Measurements from ENCODE around the gene GRIN1. TPM values are rescaled to one million over a fixed set of nuclear protein-coding genes. Genes with fewer than 3 reads are reported as not detected.

The GRIN1 gene
- total and polyA plus RNA-seq, 2 donors (not counting 3 experiments of a cell fraction or from before 2014, with no cell fraction given): not detected

- dilution Hi-C loops (cut with MboI; ENCODE audit: extremely low pct_ligation_motif_present, low sequenced_read_pairs): no loop called here
- no peaks in the 10 kb centered on the region for H4K20me1 ChIP-seq (replicated peaks; ENCODE audit: control insufficient read depth, extremely low read depth, insufficient read depth, low read length)
- H3K27me3 ChIP-seq (ENCODE audit: control insufficient read depth in 2 of 2, insufficient read depth in 2 of 2, low read length in 2 of 2): peaks cover 12 to 24% of the 10 kb centered on the region in 2 experiments
- no peaks in the 10 kb centered on the region for H3K36me3 ChIP-seq (ENCODE audit: control insufficient read depth in 2 of 2, extremely low read depth in 1 of 2, insufficient read depth in 2 of 2, low read length in 2 of 2)
- intact Hi-C loops (cut with micrococcal nuclease): no loop called here
- ChIA-PET POLR2A (no interaction called here), CTCF (interaction anchor here (1.8 kb wide), 1 partner anchor 16 kb away, joined by 5 read pairs; no protein-coding TSS in a partner anchor)
- H3K4me2 ChIP-seq (ENCODE audit: insufficient read depth, low read length): no peak overlapping the region
- DNase-seq (ENCODE audit: low read depth, low spot score) (no peak), FAIRE-seq (no peak)
- BruUV-seq (replicated peaks): no TSS peak
- H3K4me3 ChIP-seq (replicated peaks in 1 of 3; ENCODE audit: insufficient read depth in 1 of 3, low read depth in 1 of 3, low read length in 3 of 3): no peak overlapping the region
- H3K9me1 ChIP-seq (replicated peaks; ENCODE audit: control insufficient read depth, extremely low read depth, insufficient read depth, low read length): no peaks in the 10 kb centered on the region
- TF ChIP-seq EZH2 (IDR thresholded peaks at IDR 0.05; ENCODE audit: borderline replicate concordance, low read depth, low read length, severe bottlenecking) (peak; percentile 53), JUN (IDR thresholded peaks at IDR 0.05; ENCODE audit: borderline replicate concordance, insufficient read depth, insufficient read length, low read depth) (no peak)
- H3K9me3 ChIP-seq (replicated peaks; ENCODE audit: control insufficient read depth, insufficient read depth, low read length): no peaks in the 10 kb centered on the region
- H3K27ac ChIP-seq (ENCODE audit: insufficient read depth, low read depth, low read length): no peak overlapping the region
- H3K79me2 ChIP-seq (ENCODE audit: control insufficient read depth, insufficient read depth, low read length): no peaks in the 10 kb centered on the region
- no peak overlapping the region for H3K9ac ChIP-seq (replicated peaks; ENCODE audit: extremely low read depth, insufficient read depth, low read length)
- H3K4me1 ChIP-seq (ENCODE audit: control insufficient read depth, extremely low read depth, insufficient read depth, low read length): peaks cover 3% of the 10 kb centered on the region
- no peak overlapping the region for H2AFZ ChIP-seq (ENCODE audit: low read depth, low read length)
Measured at GRCh38 chr9:137160054-137160425, 21.1 kb downstream of the GRIN1 start.

GRCh38 chr9:137160716-137161557 lies 22.0 kb downstream of the GRIN1 start:
- DNase-seq (ENCODE audit: low read depth, low spot score) (no peak), FAIRE-seq (no peak)
- Histone ChIP-seq H3K9me3 (replicated peaks; ENCODE audit: control insufficient read depth, insufficient read depth, low read length) (no peaks in the 10 kb centered on the region), H3K4me1 (ENCODE audit: control insufficient read depth, extremely low read depth, insufficient read depth, low read length) (peaks cover 3% of the 10 kb centered on the region), H3K9ac (replicated peaks; ENCODE audit: extremely low read depth, insufficient read depth, low read length) (no peak overlapping the region), H2AFZ (ENCODE audit: low read depth, low read length) (no peak overlapping the region), H3K4me2 (ENCODE audit: insufficient read depth, low read length) (no peak overlapping the region), H3K79me2 (ENCODE audit: control insufficient read depth, insufficient read depth, low read length) (no peaks in the 10 kb centered on the region), H3K27ac (ENCODE audit: insufficient read depth, low read depth, low read length) (no peak overlapping the region), H3K27me3 (ENCODE audit: control insufficient read depth in 2 of 2, insufficient read depth in 2 of 2, low read length in 2 of 2) (peaks cover 12 to 24% of the 10 kb centered on the region in 2 experiments), H3K4me3 (replicated peaks in 1 of 3; ENCODE audit: insufficient read depth in 1 of 3, low read depth in 1 of 3, low read length in 3 of 3) (no peak overlapping the region), H3K36me3 (ENCODE audit: control insufficient read depth in 2 of 2, extremely low read depth in 1 of 2, insufficient read depth in 2 of 2, low read length in 2 of 2) (no peaks in the 10 kb centered on the region), H3K9me1 (replicated peaks; ENCODE audit: control insufficient read depth, extremely low read depth, insufficient read depth, low read length) (no peaks in the 10 kb centered on the region), H4K20me1 (replicated peaks; ENCODE audit: control insufficient read depth, extremely low read depth, insufficient read depth, low read length) (no peaks in the 10 kb centered on the region)
- dilution Hi-C loops (cut with MboI; ENCODE audit: extremely low pct_ligation_motif_present, low sequenced_read_pairs) (no loop called here), intact Hi-C loops (cut with micrococcal nuclease) (no loop called here)
- ChIA-PET POLR2A (no interaction called here), CTCF (no interaction called here)
- BruUV-seq (replicated peaks): no TSS peak
- TF ChIP-seq JUN (IDR thresholded peaks at IDR 0.05; ENCODE audit: borderline replicate concordance, insufficient read depth, insufficient read length, low read depth): no peak
- no peak for TF ChIP-seq GATA2 (IDR thresholded peaks at IDR 0.05; ENCODE audit: insufficient read depth, insufficient read length, low read depth, low read length)
- peak; percentile 2 for TF ChIP-seq EZH2 (IDR thresholded peaks at IDR 0.05; ENCODE audit: borderline replicate concordance, low read depth, low read length, severe bottlenecking)
